Dedifferentiated amniotic fluid mesenchymal stem cell (primary cell): Measurements from ENCODE around the gene GNAS.

ENCODE experiments used
- DNase-seq: peaks from one replicate; pipeline ENCODE4 v3.0.0-alpha.2; 2016; ENCODE audit errors: extremely low spot score

Gene GNAS

GRCh38 chr20:58898629-58899408, 46.3 kb downstream of the GNAS start:
- no peak for DNase-seq

GRCh38 chr20:58899512-58899911, 47.0 kb downstream of the GNAS start:
- DNase-seq = no peak

GRCh38 chr20:58900397-58900796, 47.9 kb downstream of the GNAS start:
- no peak for DNase-seq

- DNase-seq = no peak
Observed at GRCh38 chr20:58901488-58902402, 49.2 kb downstream of the GNAS start.

- no peak for DNase-seq
Observed at GRCh38 chr20:58903614-58904013, 51.1 kb downstream of the GNAS start.

- DNase-seq = no peak
Observed at GRCh38 chr20:58905236-58905635, 52.7 kb downstream of the GNAS start.

- no peak for DNase-seq
Observed at GRCh38 chr20:58906111-58906510, 53.6 kb downstream of the GNAS start.

GRCh38 chr20:58906894-58907293, 54.4 kb downstream of the GNAS start:
- no peak for DNase-seq

GRCh38 chr20:58907320-58908137, 55.0 kb downstream of the GNAS start:
- peak; percentile 99 for DNase-seq

GRCh38 chr20:58908221-58908620, 55.7 kb downstream of the GNAS start:
- no peak for DNase-seq

- no peak for DNase-seq
Observed at GRCh38 chr20:58908941-58909340, 56.4 kb downstream of the GNAS start.

- DNase-seq = no peak
Observed at GRCh38 chr20:58909585-58909984, 57.1 kb downstream of the GNAS start.

- no peak for DNase-seq
Observed at GRCh38 chr20:58910473-58910872, 58.0 kb downstream of the GNAS start.

GRCh38 chr20:58911309-58911708, 58.8 kb downstream of the GNAS start:
- DNase-seq = no peak

GRCh38 chr20:58911970-58912369, 59.5 kb downstream of the GNAS start:
- no peak for DNase-seq

- no peak for DNase-seq
Observed at GRCh38 chr20:58913079-58913478, 60.6 kb downstream of the GNAS start.

- no peak for DNase-seq
Observed at GRCh38 chr20:58918621-58919020, 66.1 kb downstream of the GNAS start.

- DNase-seq = no peak
Observed at GRCh38 chr20:58921564-58921963, 69.0 kb downstream of the GNAS start.

GRCh38 chr20:58922036-58922435, 69.5 kb downstream of the GNAS start:
- DNase-seq = no peak

GRCh38 chr20:58923117-58923712, 70.7 kb downstream of the GNAS start:
- DNase-seq = no peak

- DNase-seq = no peak
Observed at GRCh38 chr20:58926802-58927489, 74.4 kb downstream of the GNAS start.
